Adrenal gland (tissue), 12 donors: ENCODE measurements around the gene IFRD2. TPM values are rescaled to one million over a fixed set of nuclear protein-coding genes. Genes with fewer than 3 reads are reported as not detected.

Source experiments
- DNase-seq, 7 donors: peaks; one replicate each; pipeline ENCODE4 v3.0.0-alpha.2; 2019 to 2020
- H3K27ac ChIP-seq, 5 donors: fragments of 200-600 bp; sonication (generic) in 4 of 5; 1 replicate in 3 of 5; 2 replicates in 2 of 5; pipeline versions ENCODE4 v1.5.1 to v1.8.0; 2016 to 2020; ENCODE audit warnings: mild to moderate bottlenecking in 1 of 5
- H3K27me3 ChIP-seq: fragments of 200-600 bp; 2 replicates; pipeline ENCODE4 v1.8.0; 2021
- H3K36me3 ChIP-seq, 2 donors: fragments of 200-600 bp; replicated peaks in 1 of 2; 1 replicate in 1 of 2; 2 replicates in 1 of 2; pipeline versions ENCODE4 v1.5.1 to v1.8.0; 2018 to 2022
- H3K4me1 ChIP-seq, 2 donors: fragments of 200-600 bp; replicated peaks in 1 of 2; 1 replicate in 1 of 2; 2 replicates in 1 of 2; pipeline versions ENCODE4 v1.5.1 to v1.8.0; 2018 to 2021
- H3K4me3 ChIP-seq, 4 donors: fragments of 200-600 bp; sonication (generic) in 3 of 4; one replicate each; pipeline ENCODE4 v1.5.1; 2016 to 2018
- H3K9me3 ChIP-seq, 3 donors: fragments of 200-600 bp; sonication (generic) in 1 of 3; replicated peaks in 1 of 3; 1 replicate in 2 of 3; 2 replicates in 1 of 3; pipeline versions ENCODE4 v1.5.1 to v1.8.0; 2016 to 2021
- CTCF ChIP-seq, 6 experiments: fragments of 450-650 bp in 4 of 6; fragments of 200-600 bp in 2 of 6; sonication (generic) in 1 of 6; IDR thresholded peaks; 1 replicate in 5 of 6; 2 replicates in 1 of 6; pipeline versions ENCODE4 v1.5.1 to v1.8.0; 2016 to 2021; ENCODE audit warnings: antibody characterized with exemption in 6 of 6, mild to moderate bottlenecking in 2 of 6, moderate library complexity in 1 of 6
- POLR2A ChIP-seq, 2 donors: fragments of 450-650 bp; IDR thresholded peaks; one replicate each; pipeline ENCODE4 v1.6.1; 2017; ENCODE audit warnings: antibody characterized with exemption in 2 of 2, mild to moderate bottlenecking in 2 of 2, moderate library complexity in 1 of 2
- WGBS, 4 donors: extraction: QIAGEN DNeasy Blood & Tissue Kit in 2 of 4; methylation state at CpG; one replicate each; pipeline versions ENCODE4 v1.1.5 to v1.1.7; 2013 to 2017; 5-methylcytosine and 5-hydroxymethylcytosine counted together
- intact Hi-C, 2 donors: fragments of 100-400 bp; cut with DNase I; formaldehyde crosslinking; loops; one replicate each; pipeline versions ENCODE4 v1.14.1 to v1.15.0; 2022 to 2023
- polyA plus RNA-seq, 3 donors: library from polyadenylated mRNA; stranded (reverse); fragments of 200-250 nt in 2 of 3; fragments of 350-450 nt in 1 of 3; fragmentation: Illumina TruSeq in 1 of 3; extraction: RNeasy Lipid Tissue Mini Kit (QIAGEN cat#74804) in 1 of 3; gene quantifications; one replicate each; pipeline ENCODE4 v1.2.3, GENCODE V29; 2013 to 2014
- total RNA-seq, 9 donors: library from RNA; depleted of rRNA in 4 of 9; stranded (reverse); fragments of >200 nt in 4 of 9; fragments of 120-200 nt in 1 of 9; fragmentation: NEBNext Ultra II Directional in 1 of 9; extraction: Animal tissue kit (Norgen Biotek cat#: 25700) in 1 of 9; gene quantifications; one replicate each; pipeline versions ENCODE4 v1.1.0 to v1.2.4, GENCODE V29; 2013 to 2023
- donor health status: healthy with polysubstance abuse.
- donor health status: Bipolar disorder and iron deficiency.
- donor health status: DM: yes; HTN: yes; CAD: no.
- donor health status: DM: no; HTN: no; CAD: no.
- donor health status: DM: no; HTN: no; CAD: no.
- donor health status: DM: yes; HTN: yes; CAD: no.

The IFRD2 gene
- total and polyA plus RNA-seq, 12 donors: 31.6 to 182 (median 56.8) TPM

DNA sequence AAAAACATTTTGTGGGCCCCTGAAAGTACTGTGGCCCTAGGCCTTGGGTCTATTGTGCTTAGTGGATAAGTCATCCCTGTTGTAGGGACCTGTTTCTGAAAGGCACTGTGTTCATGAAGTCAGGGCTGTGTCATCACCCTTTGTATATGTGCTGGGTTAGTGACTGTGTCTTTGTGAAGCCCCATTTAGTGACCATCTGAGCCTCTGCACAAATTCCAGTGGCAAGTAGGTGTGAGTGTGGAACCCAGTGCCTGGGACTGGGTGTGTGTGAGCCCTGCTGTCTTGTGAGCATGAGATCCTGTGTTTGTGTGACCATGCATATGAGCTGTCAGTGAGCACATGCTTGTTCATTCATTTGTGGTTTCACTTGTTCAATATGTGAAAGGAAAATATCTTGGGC, 12.4 kb upstream of the IFRD2 start:
- Histone ChIP-seq H3K27ac (no peak overlapping the region), H3K36me3 (no peaks in the 10 kb centered on the region), H3K4me3 (no peak overlapping the region), H3K4me1 (peaks cover 25 to 37% of the 10 kb centered on the region in 2 donors), H3K27me3 (no peaks in the 10 kb centered on the region), H3K9me3 (peaks cover 0 to 5% (median 0%) of the 10 kb centered on the region in 3 donors)
- DNase-seq: no peak
- intact Hi-C loops: no loop called here
- TF ChIP-seq CTCF (IDR thresholded peaks at IDR 0.05): no peak

GRCh38 chr3:50303013-50303815, 11.0 kb upstream of the IFRD2 start, which contains the start of gene HYAL1:
TSS of gene HYAL1 (minus strand) at chr3:50303574. CDS start at chr3:50302956, 618 bp downstream.
- Histone ChIP-seq H3K27ac (peak within 1 kb of the TSS; percentile 60 to 86 (median 74)), H3K27me3 (no peaks in the 10 kb centered on the region), H3K9me3 (no peaks in the 10 kb centered on the region), H3K4me1 (peaks cover 26 to 44% of the 10 kb centered on the region in 2 donors), H3K4me3 (peak within 1 kb of the TSS in 2 of 4 donors; percentile 14 to 35), H3K36me3 (no peaks in the 10 kb centered on the region)
- TF ChIP-seq POLR2A (IDR thresholded peaks at IDR 0.05) (peak in 1 of 2 donors; percentile 39), CTCF (IDR thresholded peaks at IDR 0.05) (peak in 1 of 6 experiments; percentile 13)
- peak; percentile 77 to 90 (median 88) for DNase-seq
- intact Hi-C loops: no loop called here
- 41 to 57% (median 50%) methylated on average over 1 to 14 of the region's 14 CpGs for WGBS, 4 donors

DNA sequence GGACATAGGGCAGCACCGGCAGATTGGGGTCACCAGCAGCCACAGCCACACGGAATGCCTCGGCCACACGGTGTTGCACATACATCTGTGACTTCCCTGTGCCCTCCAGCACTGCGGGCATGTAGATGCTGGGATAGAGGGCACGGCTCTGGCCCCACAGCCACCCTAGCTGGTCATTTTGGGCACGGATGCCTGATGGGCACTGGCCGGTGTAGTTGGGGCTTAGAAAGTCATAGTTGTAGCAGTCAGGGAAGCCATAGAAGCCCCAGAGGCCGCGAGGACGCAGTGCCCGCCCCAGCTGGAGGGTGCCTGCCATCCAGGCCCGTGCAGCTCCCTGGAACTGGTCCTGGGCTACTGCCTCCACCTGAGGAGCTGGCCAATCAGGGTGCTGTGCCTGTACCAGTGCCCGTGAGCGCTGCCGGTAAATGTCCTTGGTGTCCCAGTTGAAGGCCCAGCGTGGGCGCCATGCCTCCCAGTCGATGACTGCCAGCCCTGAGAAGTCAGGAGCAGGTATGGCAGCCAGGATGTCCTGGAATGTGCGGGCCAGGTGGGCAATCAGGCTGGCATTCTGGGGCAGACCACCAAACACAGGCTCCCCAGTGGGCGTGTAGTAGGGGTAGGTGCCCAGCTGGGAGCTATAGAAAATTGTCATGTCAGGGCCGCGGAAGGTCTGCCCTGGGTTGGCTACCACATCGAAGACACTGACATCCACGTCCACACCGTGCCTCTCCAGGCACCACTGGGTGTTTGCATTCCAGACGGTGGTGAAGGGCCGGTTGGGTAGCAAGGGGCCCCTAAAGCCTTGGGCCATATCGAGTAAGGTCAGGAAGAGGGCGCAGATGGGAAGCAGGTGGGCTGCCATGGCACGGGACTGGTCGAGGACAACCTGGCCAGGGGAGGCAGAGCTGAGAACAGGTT, 10.1 kb upstream of the IFRD2 start:
- H3K36me3 ChIP-seq: no peaks in the 10 kb centered on the region
- intact Hi-C loops: no loop called here
- peak overlapping the region in 1 of 4 donors; percentile 35 for H3K4me3 ChIP-seq
- TF ChIP-seq CTCF (IDR thresholded peaks at IDR 0.05) (no peak), POLR2A (IDR thresholded peaks at IDR 0.05) (no peak)
- no peaks in the 10 kb centered on the region for H3K9me3 ChIP-seq
- H3K27me3 ChIP-seq: no peaks in the 10 kb centered on the region
- peaks cover 26 to 48% of the 10 kb centered on the region in 2 donors for H3K4me1 ChIP-seq
- DNase-seq: peak in 3 of 7 donors; percentile 49 to 59 (median 49)
- WGBS, 4 donors: 78 to 80% (median 79%) methylated on average over 13 to 32 of the region's 32 CpGs
- peak overlapping the region in 4 of 5 donors; percentile 68 to 86 (median 76) for H3K27ac ChIP-seq

DNA sequence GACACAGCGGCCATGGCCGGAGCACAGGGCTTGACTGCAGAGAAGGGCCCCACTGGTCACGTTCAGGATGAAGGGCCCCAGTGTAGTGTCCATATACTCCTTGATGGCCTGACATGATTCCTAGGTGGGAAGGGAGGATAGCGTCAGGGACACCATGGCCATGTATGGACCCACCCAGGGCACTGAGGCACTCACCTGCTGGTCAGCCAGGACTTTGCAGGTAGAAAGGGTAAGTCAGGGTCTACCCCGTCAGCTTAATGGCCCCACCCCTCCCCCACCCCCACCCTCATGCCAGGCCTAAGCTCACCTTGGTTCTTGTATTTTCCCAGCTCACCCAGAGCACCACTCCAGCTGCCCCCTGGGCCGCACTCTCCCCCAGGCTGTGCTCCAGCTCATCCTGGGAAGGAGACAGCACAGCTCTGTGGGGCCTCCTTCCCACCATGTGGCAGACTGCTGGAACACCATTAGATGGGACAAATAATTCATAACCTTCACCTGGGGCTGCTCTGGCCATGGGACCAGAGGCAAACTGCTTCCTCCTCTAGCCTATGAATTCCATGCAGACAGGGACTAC, 8.5 kb upstream of the IFRD2 start:
- WGBS, 4 donors: 78 to 95% (median 94%) methylated on average over 5 to 6 of the region's 6 CpGs
- no peak overlapping the region for H3K4me3 ChIP-seq
- intact Hi-C loops: no loop called here
- H3K4me1 ChIP-seq: peaks cover 26 to 48% of the 10 kb centered on the region in 2 donors
- peak overlapping the region in 4 of 5 donors; percentile 91 to 95 (median 94) for H3K27ac ChIP-seq
- H3K27me3 ChIP-seq: no peaks in the 10 kb centered on the region
- TF ChIP-seq CTCF (IDR thresholded peaks at IDR 0.05) (no peak), POLR2A (IDR thresholded peaks at IDR 0.05) (no peak)
- H3K9me3 ChIP-seq: no peaks in the 10 kb centered on the region
- DNase-seq: peak in 1 of 7 donors; percentile 37
- H3K36me3 ChIP-seq: no peaks in the 10 kb centered on the region
